Measurements from ENCODE around the gene CD7. TPM values are rescaled to one million over a fixed set of nuclear protein-coding genes. Genes with fewer than 3 reads are reported as not detected.

CD7 gene
- total RNA-seq, 2 donors from 2014 or later, result 2.8 TPM; not detected in 1

GRCh38 chr17:82315703-82316358, 1.6 kb downstream of the CD7 start:
- no peaks in the 10 kb centered on the region for H3K4me1 ChIP-seq (replicated peaks)
- H3K27ac ChIP-seq, result no peak overlapping the region
- DNase-seq (ENCODE audit: low spot score), result no peak
- intact Hi-C loops (cut with DNase I), result no loop called here
- no peaks in the 10 kb centered on the region for H3K36me3 ChIP-seq
- no peaks in the 10 kb centered on the region for H3K9me3 ChIP-seq
- 43% methylated on average over 35 of the region's 36 CpGs for WGBS
- no peak overlapping the region for H3K4me3 ChIP-seq
- H3K27me3 ChIP-seq (replicated peaks; ENCODE audit: insufficient read depth), result peaks cover 2% of the 10 kb centered on the region
- TF ChIP-seq POLR2A (IDR thresholded peaks at IDR 0.05) (no peak), POLR2AphosphoS5 (IDR thresholded peaks at IDR 0.05) (no peak), CTCF (IDR thresholded peaks at IDR 0.05) (no peak)

GRCh38 chr17:82314727-82315605, 2.4 kb downstream of the CD7 start:
- no peaks in the 10 kb centered on the region for H3K9me3 ChIP-seq
- no peak overlapping the region for H3K27ac ChIP-seq
- TF ChIP-seq POLR2A (IDR thresholded peaks at IDR 0.05), result no peak
- TF ChIP-seq CTCF (IDR thresholded peaks at IDR 0.05), result no peak
- TF ChIP-seq POLR2AphosphoS5 (IDR thresholded peaks at IDR 0.05), result no peak
- no peak for DNase-seq (ENCODE audit: low spot score)
- no peaks in the 10 kb centered on the region for H3K36me3 ChIP-seq
- WGBS, result 54% methylated on average over 32 of the region's 32 CpGs
- no peak overlapping the region for H3K4me3 ChIP-seq
- no peaks in the 10 kb centered on the region for H3K4me1 ChIP-seq (replicated peaks)
- peaks cover 2% of the 10 kb centered on the region for H3K27me3 ChIP-seq (replicated peaks; ENCODE audit: insufficient read depth)
- intact Hi-C loops (cut with DNase I), result no loop called here

- no peak for DNase-seq (ENCODE audit: low spot score)
- no peaks in the 10 kb centered on the region for H3K4me1 ChIP-seq (replicated peaks)
- no peaks in the 10 kb centered on the region for H3K36me3 ChIP-seq
- TF ChIP-seq POLR2A (IDR thresholded peaks at IDR 0.05) (no peak), POLR2AphosphoS5 (IDR thresholded peaks at IDR 0.05) (no peak), CTCF (IDR thresholded peaks at IDR 0.05) (no peak)
- no peaks in the 10 kb centered on the region for H3K9me3 ChIP-seq
- intact Hi-C loops (cut with DNase I), result no loop called here
- no peak overlapping the region for H3K4me3 ChIP-seq
- WGBS, result 83% methylated on average over 27 of the region's 27 CpGs
- no peak overlapping the region for H3K27ac ChIP-seq
- peaks cover 2% of the 10 kb centered on the region for H3K27me3 ChIP-seq (replicated peaks; ENCODE audit: insufficient read depth)
Observed at GRCh38 chr17:82314012-82314726, 3.2 kb downstream of the CD7 start.

GRCh38 chr17:82313195-82314011, 4.0 kb downstream of the CD7 start:
- TF ChIP-seq POLR2AphosphoS5 (IDR thresholded peaks at IDR 0.05) (no peak), CTCF (IDR thresholded peaks at IDR 0.05) (no peak), POLR2A (IDR thresholded peaks at IDR 0.05) (no peak)
- no peak overlapping the region for H3K27ac ChIP-seq
- H3K36me3 ChIP-seq, result no peaks in the 10 kb centered on the region
- intact Hi-C loops (cut with DNase I), result no loop called here
- no peak for DNase-seq (ENCODE audit: low spot score)
- H3K27me3 ChIP-seq (replicated peaks; ENCODE audit: insufficient read depth), result peaks cover 2% of the 10 kb centered on the region
- WGBS, result 84% methylated on average over 28 of the region's 28 CpGs
- H3K4me1 ChIP-seq (replicated peaks), result no peaks in the 10 kb centered on the region
- no peak overlapping the region for H3K4me3 ChIP-seq
- H3K9me3 ChIP-seq, result no peaks in the 10 kb centered on the region
